Gastrocnemius medialis (tissue), 4 donors: ENCODE results near the gene CRYGN. TPM values are rescaled to one million over a fixed set of nuclear protein-coding genes. Genes with fewer than 3 reads are reported as not detected.

Source experiments
- ATAC-seq, 2 donors: fragments of 150-250 bp; one replicate each; pipeline ENCODE4 v1.9.1; 2016
- DNase-seq, 2 donors: peaks; one replicate each; pipeline ENCODE4 v3.0.0-alpha.2; 2019
- H3K27ac ChIP-seq, 4 donors: fragments of 200-600 bp; sonication (generic); 1 replicate in 1 of 4; 2 replicates in 3 of 4; pipeline ENCODE4 v1.5.1; 2016 to 2018; ENCODE audit warnings: mild to moderate bottlenecking in 2 of 4, moderate library complexity in 1 of 4
- H3K27me3 ChIP-seq, 3 donors: fragments of 200-600 bp; sonication (generic) in 2 of 3; 1 replicate in 1 of 3; 2 replicates in 2 of 3; pipeline versions ENCODE4 v1.5.1 to v1.6.0; 2016 to 2019; ENCODE audit warnings: mild to moderate bottlenecking in 1 of 3, moderate library complexity in 1 of 3
- H3K36me3 ChIP-seq, 2 donors: fragments of 200-600 bp; sonication (generic) in 1 of 2; one replicate each; pipeline ENCODE4 v1.5.1; 2017 to 2018
- H3K4me1 ChIP-seq, 2 donors: fragments of 200-600 bp; sonication (generic) in 1 of 2; one replicate each; pipeline ENCODE4 v1.5.1; 2016 to 2017; ENCODE audit warnings: mild to moderate bottlenecking in 2 of 2
- H3K4me3 ChIP-seq, 4 donors: fragments of 200-600 bp; sonication (generic) in 3 of 4; 1 replicate in 1 of 4; 2 replicates in 3 of 4; pipeline ENCODE4 v1.5.1; 2016 to 2019; ENCODE audit warnings: mild to moderate bottlenecking in 2 of 4
- H3K9me3 ChIP-seq, 3 donors: fragments of 200-600 bp; sonication (generic) in 2 of 3; 1 replicate in 1 of 3; 2 replicates in 2 of 3; pipeline ENCODE4 v1.5.1; 2016 to 2019
- CTCF ChIP-seq, 5 experiments: fragments of 450-650 bp in 3 of 5; fragments of 200-600 bp in 2 of 5; sonication (generic) in 2 of 5; IDR thresholded peaks in 4 of 5; conservative IDR thresholded peaks in 1 of 5; 1 replicate in 4 of 5; 2 replicates in 1 of 5; pipeline ENCODE4 v1.5.1; 2016 to 2019; ENCODE audit warnings: antibody characterized with exemption in 5 of 5, mild to moderate bottlenecking in 3 of 5, moderate library complexity in 3 of 5
- POLR2A ChIP-seq, 2 donors: fragments of 450-650 bp; IDR thresholded peaks; one replicate each; pipeline ENCODE4 v1.6.1; 2017; ENCODE audit warnings: antibody characterized with exemption in 2 of 2, mild to moderate bottlenecking in 2 of 2, moderate library complexity in 2 of 2
- in situ Hi-C, 4 donors: fragments of 200-750 bp; cut with MboI; loops; one replicate each; pipeline versions ENCODE4 v1.15.0 to v1.8.0; 2017; ENCODE audit warnings: low sequenced_read_pairs in 4 of 4
- intact Hi-C: fragments of 100-400 bp; cut with DNase I; formaldehyde crosslinking; loops from one replicate; pipeline ENCODE4 v1.15.1; 2023; ENCODE audit warnings: low total_unique reads
- total RNA-seq, 4 donors: library from RNA; depleted of rRNA; stranded (reverse); fragments of >200 nt; gene quantifications; one replicate each; pipeline versions ENCODE4 v1.1.0 to v1.2.3, GENCODE V29; 2016

CRYGN gene
- total RNA-seq, 4 donors from 2014 or later, result not detected

GRCh38 chr7:151442776-151443496 is 3.0 kb upstream of the CRYGN start:
- TF ChIP-seq POLR2A (IDR thresholded peaks at IDR 0.05) (no peak), CTCF (IDR thresholded peaks at IDR 0.05 in 4 of 5, conservative IDR thresholded peaks at IDR 0.05 in 1 of 5) (no peak)
- Histone ChIP-seq H3K4me1 (peaks cover 0 to 8% of the 10 kb centered on the region in 2 donors), H3K36me3 (no peaks in the 10 kb centered on the region), H3K27ac (no peak overlapping the region), H3K9me3 (no peaks in the 10 kb centered on the region), H3K27me3 (peaks cover 14 to 27% (median 22%) of the 10 kb centered on the region in 3 donors), H3K4me3 (no peak overlapping the region)
- DNase-seq (no peak), ATAC-seq (no peak)
- in situ Hi-C loops, result no loop called here
- intact Hi-C loops, result no loop called here

DNA sequence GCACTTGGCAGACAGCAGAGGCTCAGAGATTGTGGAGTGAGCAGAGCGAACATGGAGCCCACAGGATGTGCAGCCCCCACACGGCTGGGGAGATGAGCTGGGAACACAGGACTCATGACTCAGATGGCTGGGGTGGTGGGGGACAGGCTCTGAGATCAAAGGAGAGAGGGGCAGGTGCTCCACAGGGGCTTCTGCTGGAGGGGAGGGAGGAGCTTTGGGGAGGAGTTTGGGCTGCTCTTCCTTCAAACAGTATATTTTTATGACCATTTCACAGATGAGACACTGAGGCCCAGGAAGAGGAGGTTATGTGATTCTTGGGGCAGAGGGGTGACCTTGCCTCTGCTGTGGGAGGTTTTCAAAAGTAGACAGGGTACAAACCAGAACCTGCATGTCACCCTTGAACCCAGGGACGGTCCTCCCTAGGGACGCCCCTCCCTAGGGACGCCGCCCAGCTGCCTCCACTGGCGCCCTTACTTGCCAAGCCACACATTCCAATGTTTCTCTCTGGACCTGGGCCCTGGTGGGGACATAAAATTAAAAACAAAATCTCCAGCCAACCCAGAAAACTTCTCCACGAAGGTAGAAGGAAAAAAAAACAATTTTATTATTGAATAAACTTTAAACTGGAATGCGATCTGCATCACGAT is 981 bp upstream of the CRYGN start:
- Histone ChIP-seq H3K36me3 (no peaks in the 10 kb centered on the region), H3K27ac (no peak overlapping the region), H3K4me1 (peaks cover 0 to 7% of the 10 kb centered on the region in 2 donors), H3K27me3 (peaks cover 14 to 27% (median 22%) of the 10 kb centered on the region in 3 donors), H3K4me3 (no peak overlapping the region), H3K9me3 (no peaks in the 10 kb centered on the region)
- TF ChIP-seq POLR2A (IDR thresholded peaks at IDR 0.05) (no peak), CTCF (IDR thresholded peaks at IDR 0.05 in 4 of 5, conservative IDR thresholded peaks at IDR 0.05 in 1 of 5) (no peak)
- intact Hi-C loops (no loop called here), in situ Hi-C loops (no loop called here)
- DNase-seq, result peak in 1 of 2 donors; percentile 9
- ATAC-seq, result no peak

GRCh38 chr7:151438864-151439601 is 908 bp downstream of the CRYGN start:
- in situ Hi-C loops, result no loop called here
- ATAC-seq, result no peak
- peak overlapping the region in 1 of 4 donors; percentile 21 for H3K4me3 ChIP-seq
- no peaks in the 10 kb centered on the region for H3K36me3 ChIP-seq
- H3K27me3 ChIP-seq, result peaks cover 14 to 27% (median 22%) of the 10 kb centered on the region in 3 donors
- peaks cover 0 to 7% of the 10 kb centered on the region in 2 donors for H3K4me1 ChIP-seq
- no peaks in the 10 kb centered on the region for H3K9me3 ChIP-seq
- no peak for DNase-seq
- no peak for TF ChIP-seq POLR2A (IDR thresholded peaks at IDR 0.05)
- TF ChIP-seq CTCF (IDR thresholded peaks at IDR 0.05 in 4 of 5, conservative IDR thresholded peaks at IDR 0.05 in 1 of 5), result no peak
- intact Hi-C loops, result no loop called here
- H3K27ac ChIP-seq, result no peak overlapping the region

- H3K27me3 ChIP-seq, result peaks cover 14 to 27% (median 22%) of the 10 kb centered on the region in 3 donors
- H3K27ac ChIP-seq, result no peak overlapping the region
- DNase-seq (no peak), ATAC-seq (no peak)
- no peaks in the 10 kb centered on the region for H3K36me3 ChIP-seq
- TF ChIP-seq CTCF (IDR thresholded peaks at IDR 0.05 in 4 of 5, conservative IDR thresholded peaks at IDR 0.05 in 1 of 5) (no peak), POLR2A (IDR thresholded peaks at IDR 0.05) (no peak)
- in situ Hi-C loops, result no loop called here
- intact Hi-C loops, result no loop called here
- no peak overlapping the region for H3K4me3 ChIP-seq
- peaks cover 0 to 7% of the 10 kb centered on the region in 2 donors for H3K4me1 ChIP-seq
- no peaks in the 10 kb centered on the region for H3K9me3 ChIP-seq
These were observed 1.9 kb downstream of the CRYGN start for GRCh38 chr7:151437866-151438516.
